MM.1S (cell line): ENCODE data around the gene DNER.

Source experiments
- DNase-seq: peaks from one replicate; pipeline ENCODE4 v3.0.0-alpha.2; 2015
- H2AFZ ChIP-seq: fragments of 300-600 bp; sonication (generic); 2 replicates; pipeline ENCODE4 v1.6.0; 2016; ENCODE audit warnings: antibody characterized with exemption, low read length
- H3F3A ChIP-seq: fragments of 300-600 bp; sonication (generic); 2 replicates; pipeline ENCODE4 v1.6.1; 2016; ENCODE audit warnings: mild to moderate bottlenecking, antibody characterized with exemption, low read length, moderate library complexity, mixed read lengths; ENCODE audit not compliant: insufficient read depth
- H3K27ac ChIP-seq: fragments of 300-600 bp; sonication (generic); 2 replicates; pipeline ENCODE4 v1.5.1; 2016; ENCODE audit warnings: mild to moderate bottlenecking, low read length
- H3K27me3 ChIP-seq: fragments of 300-600 bp; sonication (generic); replicated peaks from 2 replicates; pipeline ENCODE4 v1.6.0; 2016; ENCODE audit warnings: low read length; ENCODE audit not compliant: insufficient read depth
- H3K36me3 ChIP-seq: fragments of 300-600 bp; sonication (generic); replicated peaks from 2 replicates; pipeline ENCODE4 v1.6.1; 2016; ENCODE audit warnings: mild to moderate bottlenecking, low read length, mixed read lengths; ENCODE audit not compliant: insufficient read depth
- H3K4me1 ChIP-seq: fragments of 300-600 bp; sonication (generic); 2 replicates; pipeline ENCODE4 v1.6.1; 2016; ENCODE audit warnings: low read length, mixed read lengths
- H3K4me2 ChIP-seq: fragments of 300-600 bp; sonication (generic); 2 replicates; pipeline ENCODE4 v1.6.0; 2016; ENCODE audit warnings: low read depth, low read length
- H3K4me3 ChIP-seq: fragments of 300-600 bp; sonication (generic); 2 replicates; pipeline ENCODE4 v1.5.1; 2016; ENCODE audit warnings: low read length, mixed read lengths
- H3K79me2 ChIP-seq: fragments of 300-600 bp; sonication (generic); 2 replicates; pipeline ENCODE4 v1.6.1; 2016; ENCODE audit warnings: mixed run types, low read length, mixed read lengths
- H3K9ac ChIP-seq: fragments of 300-600 bp; sonication (generic); 2 replicates; pipeline ENCODE4 v1.6.1; 2016; ENCODE audit warnings: low read length, mixed read lengths
- H3K9me2 ChIP-seq: fragments of 300-600 bp; sonication (generic); replicated peaks from 2 replicates; pipeline ENCODE4 v1.6.1; 2016; ENCODE audit warnings: mild to moderate bottlenecking, low read length, mixed read lengths; ENCODE audit not compliant: insufficient read depth
- H3K9me3 ChIP-seq: fragments of 300-600 bp; sonication (generic); replicated peaks from 2 replicates; pipeline ENCODE4 v1.6.1; 2016; ENCODE audit warnings: mild to moderate bottlenecking, low read length, mixed read lengths; ENCODE audit not compliant: insufficient read depth
- H4K20me1 ChIP-seq: fragments of 300-600 bp; sonication (generic); 2 replicates; pipeline ENCODE4 v1.6.1; 2016; ENCODE audit warnings: mild to moderate bottlenecking, low read length, moderate library complexity, mixed read lengths; ENCODE audit not compliant: insufficient read depth
- CTCF ChIP-seq: fragments of 300-600 bp; sonication (generic); IDR thresholded peaks from 2 replicates; pipeline ENCODE4 v1.5.1; 2016; ENCODE audit warnings: antibody characterized with exemption, low read length, mixed read lengths
- EZH2 ChIP-seq: fragments of 300-600 bp; sonication (generic); optimal IDR thresholded peaks from 2 replicates; pipeline ENCODE3; 2017; ENCODE audit warnings: low read depth, mild to moderate bottlenecking, antibody characterized with exemption, low read length, mixed read lengths
- EZH2phosphoT487 ChIP-seq: fragments of 300-600 bp; sonication (generic); IDR thresholded peaks from 2 replicates; pipeline ENCODE4 v1.6.1; 2018; ENCODE audit warnings: antibody characterized with exemption, low read length

DNER gene

DNA sequence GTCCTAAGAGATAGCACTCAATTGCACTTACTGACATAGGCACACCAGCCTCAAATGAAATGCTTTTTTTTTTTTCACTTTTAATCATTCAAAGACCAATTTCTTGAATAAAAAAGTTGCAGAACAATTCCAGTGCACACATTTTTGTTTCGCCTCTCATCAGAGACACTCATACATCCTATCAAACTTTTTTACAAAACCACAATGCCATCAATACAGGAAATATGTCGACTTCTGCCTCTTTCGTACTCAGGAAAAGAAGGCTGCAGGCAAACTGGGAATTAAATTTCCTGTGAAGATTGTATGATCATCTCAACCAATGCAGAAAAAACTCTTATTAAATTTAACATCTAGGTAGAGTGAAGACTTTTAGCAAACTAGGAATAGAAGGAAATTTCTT lies 112.4 kb downstream of the DNER start:
- no peaks in the 10 kb centered on the region for H3K79me2 ChIP-seq
- no peaks in the 10 kb centered on the region for H4K20me1 ChIP-seq
- no peak overlapping the region for H3K9ac ChIP-seq
- no peaks in the 10 kb centered on the region for H3F3A ChIP-seq
- H3K9me2 ChIP-seq = no peaks in the 10 kb centered on the region
- H3K4me2 ChIP-seq = no peak overlapping the region
- no peaks in the 10 kb centered on the region for H3K9me3 ChIP-seq
- H3K36me3 ChIP-seq = no peaks in the 10 kb centered on the region
- TF ChIP-seq EZH2 (no peak), EZH2phosphoT487 (no peak), CTCF (no peak)
- no peaks in the 10 kb centered on the region for H3K27me3 ChIP-seq
- no peak overlapping the region for H2AFZ ChIP-seq
- H3K27ac ChIP-seq = no peak overlapping the region
- no peaks in the 10 kb centered on the region for H3K4me1 ChIP-seq
- no peak for DNase-seq
- H3K4me3 ChIP-seq = no peak overlapping the region

DNA sequence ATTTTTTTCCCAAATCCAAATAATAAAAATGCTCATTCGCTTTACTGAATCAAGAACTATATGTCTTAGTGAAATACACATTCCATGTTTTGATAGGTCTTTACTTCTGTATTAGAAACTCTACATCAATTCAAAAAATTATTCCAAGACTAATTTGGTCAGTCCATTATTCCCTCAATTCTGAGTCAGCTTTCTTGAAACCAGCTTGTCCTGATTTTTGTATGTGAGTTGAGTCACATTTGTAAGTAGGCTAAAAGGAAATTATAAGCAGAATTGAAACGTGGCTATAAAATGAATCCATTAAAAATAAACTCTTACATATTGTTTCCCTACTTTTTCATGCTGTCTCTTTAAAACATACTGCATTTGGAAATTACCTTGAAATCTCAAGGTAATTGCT lies 113.0 kb downstream of the DNER start:
- TF ChIP-seq CTCF = no peak
- no peak for TF ChIP-seq EZH2phosphoT487
- no peak for TF ChIP-seq EZH2
- H3K4me2 ChIP-seq = no peak overlapping the region
- H3K4me3 ChIP-seq = no peak overlapping the region

DNA sequence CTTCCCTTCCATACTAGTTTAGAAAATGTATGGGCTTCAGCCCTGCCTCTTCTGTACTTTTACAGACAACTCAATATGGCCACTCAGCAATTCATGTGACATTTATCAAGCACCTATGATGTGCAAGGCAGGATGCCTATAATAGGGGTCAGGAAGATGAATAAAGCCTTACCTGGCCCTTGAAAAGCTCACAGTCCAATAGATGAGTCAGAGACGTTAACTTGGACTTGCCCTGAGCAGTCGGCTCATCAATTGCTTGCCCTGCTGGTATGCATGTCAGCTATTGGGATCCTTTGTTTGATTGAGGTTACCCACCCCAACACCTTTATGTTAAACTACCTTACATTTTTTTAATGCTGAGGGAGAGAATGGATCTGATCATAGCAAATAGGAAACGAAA lies 116.1 kb downstream of the DNER start:
- TF ChIP-seq EZH2phosphoT487 (no peak), EZH2 (no peak), CTCF (no peak)
- Histone ChIP-seq H4K20me1 (no peaks in the 10 kb centered on the region), H3K9me3 (no peaks in the 10 kb centered on the region), H3K4me1 (no peaks in the 10 kb centered on the region), H2AFZ (no peak overlapping the region), H3K4me3 (no peak overlapping the region), H3K36me3 (no peaks in the 10 kb centered on the region), H3K9me2 (no peaks in the 10 kb centered on the region), H3K27ac (no peak overlapping the region), H3K27me3 (no peaks in the 10 kb centered on the region), H3K79me2 (no peaks in the 10 kb centered on the region), H3K4me2 (no peak overlapping the region), H3K9ac (no peak overlapping the region), H3F3A (no peaks in the 10 kb centered on the region)
- no peak for DNase-seq

More for the DNA sequence above, 113.0 kb downstream of the DNER start:
- Histone ChIP-seq H3K27me3 (no peaks in the 10 kb centered on the region), H3K9me3 (no peaks in the 10 kb centered on the region), H3K79me2 (no peaks in the 10 kb centered on the region), H2AFZ (no peak overlapping the region), H3F3A (no peaks in the 10 kb centered on the region), H3K9me2 (no peaks in the 10 kb centered on the region), H4K20me1 (no peaks in the 10 kb centered on the region), H3K36me3 (no peaks in the 10 kb centered on the region), H3K4me1 (no peaks in the 10 kb centered on the region), H3K27ac (no peak overlapping the region), H3K9ac (no peak overlapping the region)
- DNase-seq = no peak
